ENCODE measurements around the gene MBD5.

The MBD5 gene

DNA sequence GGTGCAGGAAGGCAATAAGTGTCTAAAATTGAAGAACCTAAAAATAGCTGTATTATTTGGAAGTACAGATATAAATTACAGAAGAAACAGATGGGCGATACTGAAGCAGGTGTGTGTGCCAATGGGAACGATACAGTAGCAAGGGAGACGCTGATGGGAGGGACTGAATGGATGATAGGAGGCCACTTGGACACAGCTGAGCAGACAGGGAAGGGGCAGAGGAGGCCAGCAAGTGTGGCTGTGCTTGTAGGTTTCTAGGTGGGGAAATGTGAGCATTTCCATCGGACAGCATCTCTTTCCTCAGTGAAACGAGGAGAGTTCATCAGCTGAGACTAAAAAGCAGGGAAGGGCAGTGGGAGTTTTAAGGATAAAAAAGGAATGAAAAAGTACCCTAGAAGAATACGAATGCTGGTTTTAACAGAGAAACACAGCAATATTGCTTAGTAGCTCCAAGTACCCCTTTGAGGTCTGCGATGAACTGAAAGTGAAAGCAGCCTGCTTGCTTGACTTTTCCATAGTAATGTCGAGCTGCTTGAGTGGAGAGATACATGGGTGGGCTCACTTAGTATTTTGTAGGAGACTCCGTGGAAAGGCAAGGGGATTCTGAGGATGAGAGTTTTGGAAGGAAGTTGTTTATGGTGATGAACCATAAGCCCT, 531.9 kb downstream of the MBD5 start:
- DNase-seq (ENCODE audit: low read depth): no peak

- no peak for DNase-seq (ENCODE audit: low read depth)
Measured at GRCh38 chr2:148553332-148553887, 532.5 kb downstream of the MBD5 start.

DNA sequence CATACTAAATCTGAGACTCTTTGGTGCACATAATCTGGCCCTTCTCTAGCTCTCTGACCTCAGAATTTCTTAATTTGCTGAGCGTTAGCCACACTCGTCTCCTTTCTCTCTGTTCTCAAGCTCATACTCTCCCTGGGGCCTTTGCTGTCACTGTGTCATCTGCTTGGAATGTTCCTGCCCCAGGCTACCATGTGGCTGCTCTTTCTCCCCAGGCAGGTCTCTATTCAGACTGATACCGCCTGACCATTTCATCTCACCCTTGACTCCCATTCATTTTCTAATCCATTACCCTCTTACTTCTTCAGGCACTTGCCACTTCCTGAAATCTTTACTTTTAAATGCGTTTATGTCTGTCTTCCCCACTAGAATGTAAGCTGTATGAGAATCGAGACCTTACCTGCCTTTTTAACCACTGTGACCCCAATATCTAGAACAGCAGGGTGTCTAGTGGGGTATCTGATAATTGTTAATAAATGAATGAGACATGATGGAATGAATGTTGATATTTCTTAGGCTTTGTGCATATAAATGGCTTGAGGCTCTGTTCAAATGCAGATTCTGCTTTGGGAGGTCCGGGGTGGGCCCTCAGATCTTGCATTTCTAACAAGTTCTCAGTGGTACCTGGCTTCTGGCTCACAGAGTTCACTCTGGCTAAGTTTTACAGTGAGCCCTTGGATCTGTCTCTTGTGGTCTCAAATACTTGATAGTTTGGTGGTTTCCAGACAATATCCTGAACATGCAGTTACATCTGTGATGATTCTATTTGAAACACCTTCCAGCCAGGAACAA, 533.8 kb downstream of the MBD5 start:
- DNase-seq (ENCODE audit: low read depth): no peak

DNA sequence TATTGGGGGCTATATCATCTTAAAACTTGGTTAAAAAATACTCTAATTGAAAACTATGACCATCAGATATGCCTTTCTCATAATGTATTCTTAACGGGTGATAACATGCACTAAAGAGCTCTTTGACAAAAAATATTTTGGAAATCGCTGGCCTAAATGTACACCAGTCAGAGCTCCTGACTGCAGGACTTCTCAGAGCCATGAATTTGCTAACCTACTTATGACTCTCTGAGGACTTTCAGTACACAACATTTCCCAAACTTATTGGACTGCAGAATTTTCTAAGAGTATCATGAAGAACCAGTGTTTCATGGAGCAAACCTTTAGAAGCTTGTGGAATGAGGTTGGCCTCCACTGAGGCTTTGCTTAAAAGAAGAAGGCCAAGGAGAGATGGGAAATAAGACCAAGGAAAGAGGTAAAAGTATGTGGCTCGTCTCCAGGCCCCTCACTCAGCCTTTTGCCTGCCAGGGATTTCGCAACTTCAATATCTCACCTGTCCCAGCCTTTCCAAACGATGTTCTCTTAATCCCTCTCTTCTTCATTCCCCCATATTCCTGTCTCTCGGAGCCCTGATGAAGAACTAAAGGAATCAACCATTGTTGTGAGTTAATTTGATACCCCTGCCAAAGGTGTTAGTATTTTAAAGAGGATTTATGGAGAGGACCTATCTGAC, 534.9 kb downstream of the MBD5 start:
- no peak for DNase-seq (ENCODE audit: low read depth)

- DNase-seq (ENCODE audit: low read depth): no peak
Measured at GRCh38 chr2:148557844-148558436, 537.0 kb downstream of the MBD5 start.

DNA sequence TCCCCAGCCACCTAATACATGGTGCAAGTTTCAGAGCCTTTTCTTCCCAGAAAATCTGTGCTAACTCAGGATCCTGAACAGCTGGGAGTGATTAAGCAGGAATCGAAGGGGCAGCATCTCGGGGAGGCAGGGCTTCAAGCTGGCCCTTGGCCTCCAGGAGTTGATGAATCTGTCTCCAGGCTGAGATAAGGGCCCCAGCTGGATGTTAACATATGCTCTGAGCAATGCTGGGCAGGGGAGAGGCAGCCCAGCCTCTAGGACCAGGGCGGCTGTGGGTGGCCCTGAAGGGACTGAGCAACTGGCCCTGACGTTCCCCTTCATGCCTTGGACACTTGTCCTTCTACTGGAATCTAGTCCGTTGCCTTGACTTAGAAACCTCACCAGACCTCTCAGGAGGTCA, 539.6 kb downstream of the MBD5 start:
- no peak for DNase-seq (ENCODE audit: low read depth)

GRCh38 chr2:148561389-148561788, 540.5 kb downstream of the MBD5 start:
- no peak for DNase-seq (ENCODE audit: low read depth)

DNA sequence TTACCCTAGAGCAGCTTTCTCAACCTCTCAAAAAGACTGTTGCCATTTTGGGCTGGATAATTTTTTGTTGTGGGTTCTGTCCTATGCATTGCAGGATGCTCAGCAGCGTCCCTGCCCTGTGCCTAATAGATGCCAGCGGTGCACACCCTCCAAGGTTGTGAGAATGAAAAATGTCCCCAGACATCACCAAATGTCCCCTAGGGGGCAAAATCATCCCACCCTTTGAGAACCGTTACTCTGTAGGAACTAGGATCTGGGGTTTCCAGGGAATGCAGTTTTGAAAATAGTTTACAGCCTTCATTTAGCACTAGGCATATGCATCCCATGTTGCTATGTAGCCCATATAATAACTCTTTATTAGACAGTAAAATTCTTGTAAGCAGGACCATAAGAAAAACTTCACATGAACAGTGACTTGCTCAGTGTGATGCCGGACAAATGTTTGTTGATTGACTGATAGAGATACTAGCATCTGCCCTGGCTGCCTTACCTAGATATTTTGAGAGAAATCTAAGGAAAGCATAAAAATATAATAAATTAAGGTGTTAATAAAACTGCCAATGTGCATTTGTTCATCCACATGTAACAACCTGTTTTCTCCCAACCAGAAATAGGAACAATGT, 544.5 kb downstream of the MBD5 start:
- DNase-seq (ENCODE audit: low read depth): no peak
